Adrenal gland (tissue), 12 donors: ENCODE data around the gene PYGB. TPM values are rescaled to one million over a fixed set of nuclear protein-coding genes. Genes with fewer than 3 reads are reported as not detected.
A peak's percentile ranks its signal among the peaks of the same experiment; 100 is the strongest.

Experiments
- DNase-seq, 7 donors: peaks; one replicate each; pipeline ENCODE4 v3.0.0-alpha.2; 2019 to 2020
- H3K27ac ChIP-seq, 5 donors: fragments of 200-600 bp; sonication (generic) in 4 of 5; 1 replicate in 3 of 5; 2 replicates in 2 of 5; pipeline versions ENCODE4 v1.5.1 to v1.8.0; 2016 to 2020; ENCODE audit warnings: mild to moderate bottlenecking in 1 of 5
- H3K27me3 ChIP-seq: fragments of 200-600 bp; 2 replicates; pipeline ENCODE4 v1.8.0; 2021
- H3K36me3 ChIP-seq, 2 donors: fragments of 200-600 bp; replicated peaks in 1 of 2; 1 replicate in 1 of 2; 2 replicates in 1 of 2; pipeline versions ENCODE4 v1.5.1 to v1.8.0; 2018 to 2022
- H3K4me1 ChIP-seq, 2 donors: fragments of 200-600 bp; replicated peaks in 1 of 2; 1 replicate in 1 of 2; 2 replicates in 1 of 2; pipeline versions ENCODE4 v1.5.1 to v1.8.0; 2018 to 2021
- H3K4me3 ChIP-seq, 4 donors: fragments of 200-600 bp; sonication (generic) in 3 of 4; one replicate each; pipeline ENCODE4 v1.5.1; 2016 to 2018
- H3K9me3 ChIP-seq, 3 donors: fragments of 200-600 bp; sonication (generic) in 1 of 3; replicated peaks in 1 of 3; 1 replicate in 2 of 3; 2 replicates in 1 of 3; pipeline versions ENCODE4 v1.5.1 to v1.8.0; 2016 to 2021
- CTCF ChIP-seq, 6 experiments: fragments of 450-650 bp in 4 of 6; fragments of 200-600 bp in 2 of 6; sonication (generic) in 1 of 6; IDR thresholded peaks; 1 replicate in 5 of 6; 2 replicates in 1 of 6; pipeline versions ENCODE4 v1.5.1 to v1.8.0; 2016 to 2021; ENCODE audit warnings: antibody characterized with exemption in 6 of 6, mild to moderate bottlenecking in 2 of 6, moderate library complexity in 1 of 6
- POLR2A ChIP-seq, 2 donors: fragments of 450-650 bp; IDR thresholded peaks; one replicate each; pipeline ENCODE4 v1.6.1; 2017; ENCODE audit warnings: antibody characterized with exemption in 2 of 2, mild to moderate bottlenecking in 2 of 2, moderate library complexity in 1 of 2
- WGBS, 4 donors: extraction: QIAGEN DNeasy Blood & Tissue Kit in 2 of 4; methylation state at CpG; one replicate each; pipeline versions ENCODE4 v1.1.5 to v1.1.7; 2013 to 2017; 5-methylcytosine and 5-hydroxymethylcytosine counted together
- intact Hi-C, 2 donors: fragments of 100-400 bp; cut with DNase I; formaldehyde crosslinking; loops; one replicate each; pipeline versions ENCODE4 v1.14.1 to v1.15.0; 2022 to 2023
- polyA plus RNA-seq, 3 donors: library from polyadenylated mRNA; stranded (reverse); fragments of 200-250 nt in 2 of 3; fragments of 350-450 nt in 1 of 3; fragmentation: Illumina TruSeq in 1 of 3; extraction: RNeasy Lipid Tissue Mini Kit (QIAGEN cat#74804) in 1 of 3; gene quantifications; one replicate each; pipeline ENCODE4 v1.2.3, GENCODE V29; 2013 to 2014
- total RNA-seq, 9 donors: library from RNA; depleted of rRNA in 4 of 9; stranded (reverse); fragments of >200 nt in 4 of 9; fragments of 120-200 nt in 1 of 9; fragmentation: NEBNext Ultra II Directional in 1 of 9; extraction: Animal tissue kit (Norgen Biotek cat#: 25700) in 1 of 9; gene quantifications; one replicate each; pipeline versions ENCODE4 v1.1.0 to v1.2.4, GENCODE V29; 2013 to 2023
- donor health status: healthy with polysubstance abuse.
- donor health status: Bipolar disorder and iron deficiency.
- donor health status: DM: yes; HTN: yes; CAD: no.
- donor health status: DM: no; HTN: no; CAD: no.
- donor health status: DM: no; HTN: no; CAD: no.
- donor health status: DM: yes; HTN: yes; CAD: no.

PYGB gene
- total and polyA plus RNA-seq, 12 donors, result 15.7 to 118 (median 71.4) TPM

- WGBS, 4 donors, result 76 to 85% (median 82%) methylated on average over 20 of the region's 20 CpGs
- Histone ChIP-seq H3K36me3 (peaks cover 0 to 65% of the 10 kb centered on the region in 2 donors), H3K27me3 (no peaks in the 10 kb centered on the region), H3K4me1 (no peaks in the 10 kb centered on the region), H3K4me3 (no peak overlapping the region), H3K9me3 (no peaks in the 10 kb centered on the region), H3K27ac (no peak overlapping the region)
- TF ChIP-seq CTCF (IDR thresholded peaks at IDR 0.05) (no peak), POLR2A (IDR thresholded peaks at IDR 0.05) (no peak)
- intact Hi-C loops, result no loop called here
- DNase-seq, result peak in 6 of 7 donors; percentile 27 to 64 (median 61)
These were observed 25.9 kb downstream of the PYGB start for GRCh38 chr20:25273541-25274358.

- no peaks in the 10 kb centered on the region for H3K4me1 ChIP-seq
- TF ChIP-seq CTCF (IDR thresholded peaks at IDR 0.05) (no peak), POLR2A (IDR thresholded peaks at IDR 0.05) (no peak)
- DNase-seq, result peak in 5 of 7 donors; percentile 4 to 43 (median 9)
- H3K36me3 ChIP-seq, result peaks cover 0 to 68% of the 10 kb centered on the region in 2 donors
- H3K27ac ChIP-seq, result no peak overlapping the region
- intact Hi-C loops, result no loop called here
- no peak overlapping the region for H3K4me3 ChIP-seq
- 93 to 97% (median 96%) methylated on average over 16 to 20 of the region's 20 CpGs for WGBS, 4 donors
- H3K9me3 ChIP-seq, result no peaks in the 10 kb centered on the region
- H3K27me3 ChIP-seq, result no peaks in the 10 kb centered on the region
These were observed 26.6 kb downstream of the PYGB start for GRCh38 chr20:25274481-25274880.

GRCh38 chr20:25274891-25275812 lies 27.3 kb downstream of the PYGB start:
- H3K4me3 ChIP-seq, result no peak overlapping the region
- no peak overlapping the region for H3K27ac ChIP-seq
- H3K9me3 ChIP-seq, result no peaks in the 10 kb centered on the region
- H3K36me3 ChIP-seq, result peaks cover 0 to 71% of the 10 kb centered on the region in 2 donors
- H3K4me1 ChIP-seq, result no peaks in the 10 kb centered on the region
- DNase-seq, result peak in 5 of 7 donors; percentile 2 to 28 (median 10)
- 92 to 96% (median 93%) methylated on average over 28 to 32 of the region's 32 CpGs for WGBS, 4 donors
- no peak for TF ChIP-seq CTCF (IDR thresholded peaks at IDR 0.05)
- no peak for TF ChIP-seq POLR2A (IDR thresholded peaks at IDR 0.05)
- intact Hi-C loops, result no loop called here
- H3K27me3 ChIP-seq, result no peaks in the 10 kb centered on the region
